Testis (tissue), 2 donors: ENCODE data around the gene ARHGAP19.

ENCODE experiments used
- CTCF ChIP-seq, 3 experiments: fragments of 450-650 bp in 2 of 3; fragments of 200-600 bp in 1 of 3; sonication (generic) in 1 of 3; IDR thresholded peaks; one replicate each; pipeline ENCODE4 v1.5.1; 2016 to 2019; ENCODE audit warnings: antibody characterized with exemption in 3 of 3, mild to moderate bottlenecking in 2 of 3, moderate library complexity in 1 of 3
- POLR2A ChIP-seq: fragments of 450-650 bp; IDR thresholded peaks from one replicate; pipeline ENCODE4 v1.6.1; 2017; ENCODE audit warnings: antibody characterized with exemption, mild to moderate bottlenecking, moderate library complexity

- TF ChIP-seq CTCF (IDR thresholded peaks at IDR 0.05) (no peak), POLR2A (no peak)
Measured at GRCh38 chr10:97179311-97179710, 113.1 kb downstream of the ARHGAP19 start.
